Measurements from ENCODE around the gene USP25.

DNA sequence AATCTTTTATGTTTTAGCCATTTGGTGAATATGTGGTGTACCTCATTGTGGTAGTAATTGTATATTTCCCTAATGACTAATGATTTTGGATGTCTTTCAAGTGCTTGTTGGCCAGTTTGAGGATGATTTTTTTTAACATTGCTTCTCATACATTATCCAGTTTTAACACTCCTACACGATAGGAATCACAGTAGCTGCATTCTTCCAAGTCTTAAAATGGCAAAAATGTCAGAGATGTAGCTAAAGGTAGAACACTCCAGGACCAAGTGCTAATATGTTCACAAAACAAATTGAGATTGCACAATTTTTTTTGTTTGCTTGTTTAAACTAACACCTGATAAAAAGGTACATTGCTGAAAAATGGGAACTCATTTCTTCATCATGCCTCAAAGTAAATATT lies 11.7 kb downstream of the USP25 start:
- TF ChIP-seq, protein P1, sequence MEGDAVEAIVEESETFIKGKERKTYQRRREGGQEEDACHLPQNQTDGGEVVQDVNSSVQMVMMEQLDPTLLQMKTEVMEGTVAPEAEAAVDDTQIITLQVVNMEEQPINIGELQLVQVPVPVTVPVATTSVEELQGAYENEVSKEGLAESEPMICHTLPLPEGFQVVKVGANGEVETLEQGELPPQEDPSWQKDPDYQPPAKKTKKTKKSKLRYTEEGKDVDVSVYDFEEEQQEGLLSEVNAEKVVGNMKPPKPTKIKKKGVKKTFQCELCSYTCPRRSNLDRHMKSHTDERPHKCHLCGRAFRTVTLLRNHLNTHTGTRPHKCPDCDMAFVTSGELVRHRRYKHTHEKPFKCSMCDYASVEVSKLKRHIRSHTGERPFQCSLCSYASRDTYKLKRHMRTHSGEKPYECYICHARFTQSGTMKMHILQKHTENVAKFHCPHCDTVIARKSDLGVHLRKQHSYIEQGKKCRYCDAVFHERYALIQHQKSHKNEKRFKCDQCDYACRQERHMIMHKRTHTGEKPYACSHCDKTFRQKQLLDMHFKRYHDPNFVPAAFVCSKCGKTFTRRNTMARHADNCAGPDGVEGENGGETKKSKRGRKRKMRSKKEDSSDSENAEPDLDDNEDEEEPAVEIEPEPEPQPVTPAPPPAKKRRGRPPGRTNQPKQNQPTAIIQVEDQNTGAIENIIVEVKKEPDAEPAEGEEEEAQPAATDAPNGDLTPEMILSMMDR (IDR thresholded peaks at IDR 0.05 in 4 of 5, conservative IDR thresholded peaks at IDR 0.05 in 1 of 5): no peak
- TF ChIP-seq POLR2A (IDR thresholded peaks at IDR 0.05): no peak
